Urothelium cell line (cell line): ENCODE results near the gene MICAL2.

Source experiments
- DNase-seq: peaks from one replicate; pipeline ENCODE4 v3.0.0; 2011; ENCODE audit warnings: low spot score, mixed read lengths
- FAIRE-seq: peaks from 2 replicates; lab custom pipeline; 2011; peaks lifted over from hg19 to GRCh38; lab: Jason Lieb, UNC

The MICAL2 gene

GRCh38 chr11:12166299-12167060 lies 56.1 kb downstream of the MICAL2 start:
- FAIRE-seq: no peak
- DNase-seq: no peak

GRCh38 chr11:12167061-12168000 lies 56.9 kb downstream of the MICAL2 start:
- FAIRE-seq (no peak), DNase-seq (peak; percentile 65)

GRCh38 chr11:12168114-12168513 lies 57.7 kb downstream of the MICAL2 start:
- DNase-seq: no peak
- peak; percentile 86 for FAIRE-seq

- no peak for FAIRE-seq
Observed at GRCh38 chr11:12169822-12170221, 59.4 kb downstream of the MICAL2 start.

GRCh38 chr11:12170501-12170900 lies 60.1 kb downstream of the MICAL2 start:
- FAIRE-seq (no peak), DNase-seq (no peak)

More at GRCh38 chr11:12169822-12170221, 59.4 kb downstream of the MICAL2 start:
- no peak for DNase-seq

GRCh38 chr11:12170984-12171383 lies 60.6 kb downstream of the MICAL2 start:
- no peak for FAIRE-seq
- DNase-seq: no peak

- no peak for DNase-seq
- FAIRE-seq: no peak
Observed at GRCh38 chr11:12171921-12172320, 61.5 kb downstream of the MICAL2 start.

- DNase-seq (no peak), FAIRE-seq (no peak)
Observed at GRCh38 chr11:12172493-12173013, 62.2 kb downstream of the MICAL2 start.

- no peak for FAIRE-seq
- no peak for DNase-seq
Observed at GRCh38 chr11:12173111-12173510, 62.7 kb downstream of the MICAL2 start.

- FAIRE-seq (no peak), DNase-seq (no peak)
Observed at GRCh38 chr11:12174128-12174476, 63.7 kb downstream of the MICAL2 start.

GRCh38 chr11:12174477-12175143 lies 64.2 kb downstream of the MICAL2 start:
- FAIRE-seq: no peak
- no peak for DNase-seq

GRCh38 chr11:12175694-12176241 lies 65.4 kb downstream of the MICAL2 start:
- FAIRE-seq (peak; percentile 52), DNase-seq (peak; percentile 81)

GRCh38 chr11:12176410-12176809 lies 66.0 kb downstream of the MICAL2 start:
- DNase-seq (no peak), FAIRE-seq (no peak)

GRCh38 chr11:12177739-12178338 lies 67.4 kb downstream of the MICAL2 start:
- DNase-seq: no peak
- FAIRE-seq: no peak

- FAIRE-seq (no peak), DNase-seq (no peak)
Observed at GRCh38 chr11:12179019-12179418, 68.6 kb downstream of the MICAL2 start.

GRCh38 chr11:12179531-12179930 lies 69.1 kb downstream of the MICAL2 start:
- no peak for FAIRE-seq
- no peak for DNase-seq

- FAIRE-seq: no peak
Observed at GRCh38 chr11:12180257-12181205, 70.1 kb downstream of the MICAL2 start.

GRCh38 chr11:12182302-12182675 lies 71.9 kb downstream of the MICAL2 start:
- FAIRE-seq: no peak
- DNase-seq: no peak

More at GRCh38 chr11:12180257-12181205, 70.1 kb downstream of the MICAL2 start:
- DNase-seq: no peak
